ENCODE measurements around the gene RNF175. TPM values are rescaled to one million over a fixed set of nuclear protein-coding genes. Genes with fewer than 3 reads are reported as not detected.

RNF175 gene
- polyA plus RNA-seq, 3 donors, result 0.25 to 2.2 (median 1.7) TPM

DNA sequence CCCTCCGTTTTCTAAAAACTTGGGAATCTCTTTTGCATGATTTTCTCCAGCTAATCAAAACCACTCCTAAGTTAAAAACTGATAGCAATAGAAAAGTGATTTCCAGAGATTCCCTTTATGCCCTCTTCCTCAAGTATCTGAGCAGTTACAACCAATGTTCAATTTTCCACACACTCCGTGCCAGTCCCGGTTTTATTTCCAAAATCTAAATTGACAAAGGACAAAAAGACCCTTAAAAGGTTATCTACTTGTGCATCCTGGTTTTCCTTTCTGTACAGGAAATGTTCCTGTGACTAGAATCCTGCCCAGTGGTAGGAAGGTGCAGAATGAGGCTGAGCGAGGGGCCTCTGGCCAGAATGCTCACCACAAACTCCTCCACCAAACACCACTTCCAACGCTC, 27.8 kb upstream of the RNF175 start:
- WGBS, 3 donors, result 23 to 61% (median 25%) methylated on average over 5 of the region's 5 CpGs
- H3K27ac ChIP-seq (ENCODE audit: low read depth, low read length), result no peak overlapping the region

DNA sequence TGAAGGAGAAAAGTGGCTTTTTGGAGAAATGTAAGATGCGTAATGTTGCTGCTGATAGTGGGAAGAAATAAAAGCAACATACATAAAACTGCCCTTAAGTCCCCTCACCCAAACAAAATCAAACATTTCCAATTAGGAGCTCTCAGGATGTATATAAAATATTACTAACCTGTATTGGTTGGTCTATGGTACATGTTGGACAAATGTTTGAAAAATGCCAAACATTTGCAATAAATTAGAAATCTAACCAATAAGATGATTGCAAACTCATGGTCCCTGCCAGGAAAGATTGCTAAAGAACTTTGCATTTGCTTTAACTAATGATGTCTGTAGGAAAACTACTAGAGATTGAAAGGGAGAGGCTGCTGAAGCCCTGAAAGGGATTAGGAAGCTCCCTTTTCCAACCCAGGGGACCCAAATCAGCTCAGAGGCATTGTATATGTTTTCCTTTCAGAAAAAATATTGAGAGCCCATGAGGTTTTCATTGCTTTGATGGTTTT, 27.3 kb upstream of the RNF175 start:
- 67 to 71% (median 68%) methylated on average over 1 of the region's 1 CpG for WGBS, 3 donors
- H3K27ac ChIP-seq (ENCODE audit: low read depth, low read length), result no peak overlapping the region

DNA sequence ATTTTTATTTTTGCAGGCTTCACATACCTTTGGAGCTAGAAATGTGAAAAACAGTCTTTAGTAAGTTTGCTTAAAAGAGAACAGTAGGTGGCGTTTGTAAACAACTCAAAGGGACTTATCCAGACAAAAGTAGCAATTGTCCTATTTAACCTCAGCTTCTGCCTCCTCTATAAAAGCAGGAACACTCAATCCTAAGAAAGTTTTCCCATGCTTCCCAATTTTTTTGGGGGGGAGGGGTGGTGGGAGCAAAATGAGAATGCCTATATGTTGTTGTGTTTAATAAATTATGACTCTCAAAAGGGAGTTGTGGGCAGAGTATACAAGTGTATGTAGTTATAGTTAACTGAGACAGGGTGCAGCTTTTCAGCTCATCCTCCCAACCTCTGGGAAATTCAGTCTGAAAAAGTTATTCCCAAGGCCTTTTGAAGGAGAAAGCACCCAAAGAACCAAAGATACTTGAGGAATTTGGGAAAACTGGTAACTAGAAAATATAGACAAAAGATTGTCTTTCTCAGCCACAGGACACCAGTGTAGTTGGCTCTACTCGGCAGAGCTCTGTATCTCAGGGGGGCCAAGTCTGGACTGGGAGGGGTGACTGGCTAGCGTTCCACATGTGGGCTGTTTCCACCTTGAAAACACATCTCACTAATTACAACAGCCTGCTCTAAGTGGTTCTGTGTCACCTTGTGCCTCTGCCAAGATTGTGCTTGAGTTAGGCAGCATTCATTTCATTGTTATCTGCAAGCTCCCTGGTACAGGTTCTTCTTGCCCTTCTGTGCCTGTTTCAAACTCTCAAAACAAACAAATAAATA, 26.3 kb upstream of the RNF175 start:
- 14 to 20% (median 16%) methylated on average over 3 of the region's 3 CpGs for WGBS, 3 donors
- H3K27ac ChIP-seq (ENCODE audit: low read depth, low read length), result no peak overlapping the region

DNA sequence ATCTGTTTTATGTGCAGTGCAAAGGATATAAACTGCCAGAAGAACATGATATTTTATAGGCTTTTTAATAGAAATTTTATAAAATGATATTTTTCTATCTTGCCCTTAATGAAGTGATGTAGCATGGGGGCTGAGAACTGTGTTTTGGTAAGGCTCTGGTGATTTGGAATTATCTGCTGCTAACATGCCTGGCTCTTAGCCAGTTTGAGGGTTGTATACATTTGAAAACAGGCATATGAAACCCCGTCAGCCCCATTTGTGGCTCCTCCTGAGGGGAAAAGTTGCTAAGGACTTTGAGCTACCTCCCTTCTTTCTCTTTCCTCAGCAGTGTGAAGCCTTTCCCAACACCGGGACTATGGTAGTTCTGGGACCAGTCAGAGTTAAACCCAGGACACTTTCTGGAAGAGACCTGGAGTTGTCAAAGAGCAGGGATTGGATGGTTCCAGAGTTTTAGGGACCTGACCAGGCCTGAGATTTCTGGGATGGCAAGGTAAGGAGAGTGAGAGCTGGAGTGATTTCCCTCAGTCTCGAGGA, 24.4 kb upstream of the RNF175 start:
- H3K27ac ChIP-seq (ENCODE audit: low read depth, low read length), result no peak overlapping the region
- WGBS, 3 donors, result 74 to 79% (median 78%) methylated on average over 3 of the region's 3 CpGs

DNA sequence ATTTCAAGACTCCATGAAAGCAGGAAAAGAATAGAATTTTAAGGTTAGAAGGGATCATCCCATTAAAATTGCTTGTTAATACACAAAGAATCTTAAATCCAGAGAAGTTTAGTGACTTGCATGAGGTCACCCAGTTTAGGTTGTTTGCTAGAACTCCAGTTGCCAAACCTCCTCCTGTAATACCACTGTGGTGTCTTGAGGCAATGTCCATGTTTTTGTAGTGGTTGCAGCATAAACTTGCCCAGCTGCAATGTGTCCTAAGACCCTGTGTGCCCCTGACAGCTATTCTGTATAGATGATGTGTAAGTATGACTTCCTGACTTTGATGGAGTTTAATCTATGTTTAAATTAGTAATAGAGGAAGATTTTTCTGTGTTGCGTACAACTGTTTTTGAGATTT, 22.8 kb upstream of the RNF175 start:
- 94 to 98% (median 97%) methylated on average over 1 of the region's 1 CpG for WGBS, 3 donors
- no peak overlapping the region for H3K27ac ChIP-seq (ENCODE audit: low read depth, low read length)

DNA sequence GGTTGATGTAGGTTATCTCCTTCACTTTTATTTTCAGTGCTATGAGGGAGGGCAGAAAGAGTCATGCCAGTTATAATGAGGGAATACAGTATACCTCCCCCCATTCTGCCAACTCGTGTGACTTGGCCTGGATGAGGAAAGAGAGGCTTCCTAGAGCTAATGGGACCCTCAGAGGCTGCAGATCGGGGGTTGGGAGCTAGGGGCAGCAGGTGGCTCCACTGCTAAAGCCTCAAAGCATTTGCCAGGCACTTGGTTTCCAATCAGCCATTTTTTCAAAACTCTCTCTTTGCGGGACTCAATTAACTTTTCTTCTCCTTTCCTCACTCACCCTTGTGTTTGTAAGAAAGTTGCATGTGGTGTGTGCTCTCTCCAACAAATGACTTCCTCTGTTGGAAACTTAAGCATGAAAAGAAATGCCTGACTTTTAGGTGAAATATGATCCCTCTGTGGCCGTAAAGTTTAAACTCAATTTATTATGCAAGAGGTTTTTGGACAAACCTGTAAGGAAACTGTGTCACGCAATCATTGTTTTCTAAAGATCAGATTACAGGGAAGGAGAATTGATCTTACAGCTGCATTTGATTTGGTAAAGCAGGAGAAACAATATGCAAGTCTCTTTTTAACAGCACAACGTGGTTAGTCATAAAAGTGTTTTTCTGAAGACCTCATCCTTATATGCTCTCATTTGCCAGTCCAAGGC, 22.0 kb upstream of the RNF175 start:
- no peak overlapping the region for H3K27ac ChIP-seq (ENCODE audit: low read depth, low read length)
- 30 to 40% (median 31%) methylated on average over 6 of the region's 6 CpGs for WGBS, 3 donors

DNA sequence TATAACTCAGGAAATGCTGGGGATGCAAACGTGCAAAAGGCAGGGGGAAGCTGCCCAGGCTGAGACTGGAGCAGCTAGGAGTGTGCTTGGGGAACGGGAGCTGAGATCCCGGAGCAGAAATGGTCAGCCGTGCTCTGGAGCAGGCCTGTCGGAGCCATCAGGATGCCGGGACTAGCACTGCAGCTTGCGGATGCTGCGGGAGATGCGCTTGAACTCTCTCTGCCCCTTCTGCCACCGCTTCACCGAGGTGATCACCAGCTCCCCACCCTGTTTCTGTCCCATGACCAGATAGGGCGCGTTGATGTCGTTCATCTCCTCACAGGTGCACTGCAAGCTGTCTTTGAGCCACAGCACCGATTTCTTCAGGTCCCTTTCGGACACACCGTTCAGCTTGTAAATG, 21.5 kb upstream of the RNF175 start:
- 87 to 93% (median 91%) methylated on average over 17 of the region's 17 CpGs for WGBS, 3 donors

DNA sequence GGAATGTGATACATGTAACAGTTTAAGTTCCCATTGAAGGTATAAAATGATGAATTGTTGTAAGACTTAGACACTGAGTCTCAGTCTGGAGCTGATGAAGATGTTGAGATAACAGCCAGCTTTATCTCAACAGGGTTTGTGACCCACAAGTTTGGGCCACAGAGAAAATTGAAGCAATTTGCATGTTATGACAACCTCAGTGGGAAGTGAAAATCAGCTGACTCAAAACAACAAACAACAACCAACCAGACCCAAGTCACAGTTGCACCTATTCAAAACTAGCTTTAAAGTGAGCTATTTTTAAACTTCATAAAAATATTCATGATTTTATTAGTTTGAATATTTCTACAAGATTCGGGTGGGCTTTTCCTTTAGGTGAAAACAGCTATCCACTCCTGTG, 21.1 kb upstream of the RNF175 start:
- WGBS, 3 donors, result 74 to 87% (median 79%) methylated on average over 1 of the region's 1 CpG
- H3K27ac ChIP-seq (ENCODE audit: low read depth, low read length), result no peak overlapping the region

More for the DNA sequence above, 21.5 kb upstream of the RNF175 start:
- H3K27ac ChIP-seq (ENCODE audit: low read depth, low read length), result no peak overlapping the region

DNA sequence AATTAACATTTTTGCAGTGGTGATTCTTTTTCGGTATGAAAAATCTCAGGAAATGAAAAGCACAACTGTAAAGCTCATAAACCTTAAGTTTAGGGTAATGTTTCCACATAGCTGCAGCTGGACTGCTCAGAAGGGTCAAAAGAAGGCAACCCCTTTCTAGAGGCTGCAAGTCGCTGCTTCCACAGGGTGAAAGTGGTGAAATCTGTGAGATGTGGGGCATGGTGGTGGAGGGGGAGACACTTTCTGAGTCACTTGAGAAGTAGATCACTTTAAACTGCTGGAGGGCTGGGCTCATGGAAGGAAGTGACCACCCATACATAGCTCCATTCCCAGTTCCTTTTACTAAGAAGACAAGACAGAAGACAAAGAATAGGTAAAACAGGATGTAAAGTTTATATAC, 20.4 kb upstream of the RNF175 start:
- WGBS, 3 donors, result 65 to 71% (median 66%) methylated on average over 2 of the region's 2 CpGs

DNA sequence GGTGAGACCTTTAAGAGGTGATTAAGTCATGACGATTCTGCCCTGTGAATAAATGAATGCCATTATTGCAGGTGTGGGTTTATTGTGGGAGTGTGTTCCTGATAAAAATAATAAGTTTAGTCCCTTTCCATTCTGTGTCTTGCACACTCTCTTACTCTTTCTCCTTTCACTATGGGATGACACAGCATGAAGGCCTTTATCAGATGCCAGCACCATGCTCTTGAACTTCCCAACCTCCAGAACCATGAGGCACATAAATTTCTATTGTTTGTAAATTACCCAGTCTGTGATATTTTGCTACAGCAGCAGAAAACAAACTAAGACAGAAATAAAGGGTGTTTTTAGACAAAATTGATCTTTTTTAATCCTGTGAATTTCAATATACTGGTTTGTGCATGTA, 18.6 kb upstream of the RNF175 start:
- WGBS, 3 donors, result 95 to 97% (median 96%) methylated on average over 1 of the region's 1 CpG
- H3K27ac ChIP-seq (ENCODE audit: low read depth, low read length), result no peak overlapping the region

More for the DNA sequence above, 20.4 kb upstream of the RNF175 start:
- H3K27ac ChIP-seq (ENCODE audit: low read depth, low read length), result no peak overlapping the region

DNA sequence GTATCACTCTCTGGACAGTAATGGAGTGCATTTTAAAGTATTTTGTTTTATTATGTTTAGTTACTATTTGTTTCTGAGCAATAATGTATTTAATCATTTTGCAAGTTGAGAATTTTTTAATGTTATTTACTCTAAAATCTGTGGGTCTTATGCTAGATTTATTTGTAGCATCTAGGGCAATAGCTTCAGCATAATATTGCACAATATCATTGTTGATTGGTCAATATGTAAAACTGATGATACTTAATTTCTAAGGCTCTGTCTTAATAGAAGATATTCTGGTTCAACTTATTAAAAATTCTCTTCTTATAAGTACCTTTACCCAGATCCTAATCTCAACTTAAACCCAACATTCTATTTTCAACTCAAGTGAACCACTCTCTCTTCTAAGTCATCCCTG, 17.6 kb upstream of the RNF175 start:
- H3K27ac ChIP-seq (ENCODE audit: low read depth, low read length), result no peak overlapping the region

DNA sequence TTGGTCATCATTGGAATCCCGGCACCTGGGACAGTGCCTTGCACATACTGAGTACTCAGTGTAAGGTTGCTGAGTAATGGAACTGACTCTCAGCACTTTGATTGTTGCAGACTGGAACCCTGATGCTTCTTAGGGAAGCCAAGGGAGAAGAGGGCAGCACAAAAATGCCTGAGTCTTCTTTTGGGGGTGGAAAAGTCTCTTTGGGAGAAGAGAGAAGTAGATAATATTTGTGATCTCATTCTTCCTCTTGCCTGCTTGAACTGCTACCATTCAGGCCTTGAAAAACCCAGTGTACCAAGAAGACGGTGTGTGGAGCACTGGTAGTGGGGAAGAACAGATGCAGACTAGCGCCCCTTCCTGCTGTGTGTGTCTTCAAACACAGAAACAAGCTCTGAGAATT, 16.8 kb upstream of the RNF175 start:
- no peak overlapping the region for H3K27ac ChIP-seq (ENCODE audit: low read depth, low read length)
- WGBS, 3 donors, result 80 to 89% (median 87%) methylated on average over 3 of the region's 3 CpGs

DNA sequence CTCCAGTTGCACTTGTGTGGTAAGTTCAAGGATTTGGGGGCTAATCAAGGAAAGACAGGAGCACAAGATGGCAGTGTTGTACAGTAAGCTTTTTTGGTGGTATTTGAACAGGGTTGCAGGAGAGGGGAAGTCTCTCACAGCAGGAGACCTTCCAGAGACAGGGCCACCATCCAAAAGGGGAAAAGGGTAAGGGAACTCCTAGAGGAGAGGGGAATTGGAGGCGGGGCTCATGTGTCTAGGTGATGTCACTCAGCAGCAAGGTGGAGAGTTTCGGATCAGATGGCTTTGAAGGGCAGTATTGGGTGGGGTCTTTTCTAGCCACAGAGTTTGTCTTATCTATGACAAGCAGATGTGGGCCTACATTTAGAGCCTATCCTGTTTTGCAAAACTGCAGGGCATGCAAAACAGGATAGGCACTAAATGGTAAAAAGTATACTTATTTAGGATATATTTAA, 13.4 kb upstream of the RNF175 start:
- 78 to 93% (median 82%) methylated on average over 2 of the region's 2 CpGs for WGBS, 3 donors
- H3K27ac ChIP-seq (ENCODE audit: low read depth, low read length), result no peak overlapping the region

DNA sequence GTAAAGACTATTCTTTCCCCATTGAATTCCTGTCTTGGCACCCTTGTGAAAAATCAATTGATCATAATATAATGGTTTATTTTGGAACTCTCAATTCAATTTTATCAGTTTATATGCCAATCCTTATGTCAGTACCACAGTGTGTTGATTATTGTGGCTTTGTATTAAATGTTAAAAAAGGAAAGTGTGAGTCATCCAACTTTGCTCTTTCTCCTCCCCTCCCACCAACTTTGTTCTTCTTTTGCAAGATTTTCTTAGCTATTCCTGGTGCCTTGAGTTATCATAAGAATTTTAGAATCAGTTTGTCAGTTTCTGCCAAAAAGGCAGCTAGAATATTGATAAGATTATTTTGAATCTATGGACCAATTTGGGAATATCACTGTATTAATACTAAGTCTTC, 11.2 kb upstream of the RNF175 start:
- no peak overlapping the region for H3K27ac ChIP-seq (ENCODE audit: low read depth, low read length)

DNA sequence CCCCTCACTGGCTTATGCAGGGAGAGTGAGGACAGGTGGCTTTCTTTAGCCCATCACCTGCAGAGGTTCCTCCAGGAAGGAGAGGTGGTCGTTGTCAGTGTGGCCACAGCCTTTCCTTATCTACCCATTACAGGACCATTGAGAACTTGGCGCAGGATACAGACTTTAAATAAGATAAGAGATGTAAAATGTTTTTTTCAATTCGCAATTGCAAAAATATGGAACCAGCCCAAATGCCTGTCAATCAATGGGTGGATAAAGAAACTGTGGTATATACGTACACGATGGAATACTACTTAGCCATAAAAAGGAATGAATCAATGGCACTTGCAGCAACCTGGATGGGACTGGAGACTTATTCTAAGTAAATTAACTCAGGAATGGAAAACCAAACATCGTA, 6.9 kb upstream of the RNF175 start:
- WGBS, 3 donors, result 87 to 95% (median 89%) methylated on average over 6 of the region's 6 CpGs

DNA sequence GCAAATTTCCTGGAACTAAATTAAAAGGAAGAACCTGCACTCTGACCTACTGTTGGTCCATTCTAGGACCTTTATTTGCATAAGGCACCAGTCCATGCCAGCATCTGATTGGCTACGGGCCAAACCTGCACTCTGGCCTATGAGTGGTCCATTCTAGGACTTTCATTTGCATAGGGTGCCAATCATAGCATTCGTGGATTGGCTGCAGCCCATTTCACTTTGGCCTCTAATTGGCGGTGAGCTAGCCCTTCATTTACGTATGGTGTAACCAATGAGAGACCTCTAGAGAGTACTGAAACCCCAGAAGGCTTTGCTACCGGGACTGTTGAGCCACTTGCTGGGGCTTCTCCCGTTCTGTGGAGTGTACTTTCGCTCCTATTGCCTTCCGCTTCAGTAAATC, 6.1 kb upstream of the RNF175 start:
- H3K27ac ChIP-seq (ENCODE audit: low read depth, low read length), result no peak overlapping the region
- WGBS, 3 donors, result 77 to 87% (median 83%) methylated on average over 8 of the region's 8 CpGs

More for the DNA sequence above, 6.9 kb upstream of the RNF175 start:
- no peak overlapping the region for H3K27ac ChIP-seq (ENCODE audit: low read depth, low read length)

DNA sequence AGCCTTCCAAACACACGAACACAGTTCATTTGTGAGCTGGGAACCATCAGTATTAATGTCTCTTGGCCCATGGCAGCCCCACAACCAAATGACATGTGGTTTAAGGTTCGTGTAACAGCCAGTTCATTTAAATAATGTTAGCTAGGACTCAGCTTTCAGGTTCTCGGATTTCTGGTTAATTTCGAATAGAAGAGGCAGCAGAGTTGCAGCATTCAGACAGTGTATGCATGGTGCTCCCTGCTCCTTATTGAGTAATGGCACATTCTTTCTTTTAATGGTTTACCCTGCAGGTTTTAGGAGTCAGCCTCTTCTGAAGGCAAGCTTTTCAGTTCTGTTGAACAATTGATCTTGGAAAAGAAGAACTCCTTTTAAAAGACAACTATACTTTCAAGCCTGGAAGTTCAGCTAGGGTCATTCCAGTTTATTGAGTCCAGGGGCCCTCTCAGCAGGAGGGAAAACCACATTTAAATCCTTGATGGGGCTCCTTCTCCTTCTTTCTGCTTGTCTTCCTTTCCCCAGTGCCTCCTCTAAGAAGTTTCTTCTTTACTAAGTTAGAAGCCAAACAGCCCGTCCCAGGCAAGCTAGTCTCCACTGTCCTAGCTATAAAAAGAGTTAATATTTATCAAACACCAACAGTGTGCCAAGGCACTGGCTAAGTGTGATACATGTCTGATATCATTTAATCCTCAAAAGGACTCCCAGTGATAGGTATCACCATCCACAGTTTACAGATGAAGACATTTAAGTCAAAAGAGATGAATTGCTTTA, 5.0 kb upstream of the RNF175 start:
- 57 to 70% (median 65%) methylated on average over 5 of the region's 5 CpGs for WGBS, 3 donors
- no peak overlapping the region for H3K27ac ChIP-seq (ENCODE audit: low read depth, low read length)

DNA sequence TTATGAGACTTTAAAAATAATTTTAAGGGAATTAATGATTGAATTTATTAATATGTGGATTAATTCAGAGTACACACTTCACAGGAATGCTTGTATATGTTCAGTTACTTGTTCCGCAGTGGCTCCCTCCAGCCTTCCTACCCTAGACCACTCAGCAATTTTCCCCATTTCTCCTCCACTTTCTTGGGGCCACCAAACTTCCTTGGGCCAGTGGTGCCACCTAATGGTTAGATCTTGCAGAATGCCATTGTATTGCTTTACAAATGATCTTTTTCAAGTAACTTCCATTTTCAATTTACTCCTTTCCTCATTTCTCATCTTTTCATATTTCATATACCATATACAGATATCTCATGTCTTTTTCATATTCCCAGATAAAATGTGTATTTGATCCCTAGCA, 3.6 kb upstream of the RNF175 start:
- 98 to 100% (median 100%) methylated on average over 1 of the region's 1 CpG for WGBS, 3 donors
- no peak overlapping the region for H3K27ac ChIP-seq (ENCODE audit: low read depth, low read length)
